SK-N-SH treated with all-trans-retinoic acid at 6 μM for 48 hours (cell line): Measurements from ENCODE around the gene GABRA1.

Experiments used
- ATAC-seq: fragments of 200-7000 bp; cut with Tn5 transposase; 3 replicates; pipeline ENCODE4 v1.9.1; 2020; ENCODE audit warnings: mild to moderate bottlenecking, moderate library complexity
- ARNTL ChIP-seq: fragments of 450-650 bp; formaldehyde crosslinking; IDR thresholded peaks from 2 replicates; pipeline ENCODE4 v1.5.0; 2020; ENCODE audit warnings: low read depth, mild to moderate bottlenecking, moderate library complexity, borderline replicate concordance
- BACH2 ChIP-seq: fragments of 250-450 bp; sonication (Bioruptor Pico); IDR thresholded peaks from 2 replicates; pipeline ENCODE4 v1.9.0; 2021; ENCODE audit warnings: mild to moderate bottlenecking, borderline replicate concordance
- CREB5 ChIP-seq: fragments of 250-450 bp; sonication (Bioruptor Pico); IDR thresholded peaks from 2 replicates; pipeline ENCODE4 v1.5.1; 2020; ENCODE audit warnings: low read depth, mild to moderate bottlenecking, moderate library complexity
- CSDC2 ChIP-seq: fragments of 250-450 bp; sonication (Bioruptor Pico); IDR thresholded peaks from 2 replicates; pipeline ENCODE4 v1.5.0; 2020; ENCODE audit warnings: mild to moderate bottlenecking, moderate library complexity
- CSRNP3 ChIP-seq: fragments of 250-450 bp; sonication (Bioruptor Pico); IDR thresholded peaks from 2 replicates; pipeline ENCODE4 v1.5.1; 2021; ENCODE audit warnings: mild to moderate bottlenecking, moderate library complexity
- ESRRG ChIP-seq: fragments of 250-450 bp; sonication (Bioruptor Pico); IDR thresholded peaks from 2 replicates; pipeline ENCODE4 v1.6.1; 2021; ENCODE audit warnings: mild to moderate bottlenecking
- GLIS3 ChIP-seq: fragments of 250-450 bp; sonication (Bioruptor Pico); IDR thresholded peaks from 2 replicates; pipeline ENCODE4 v1.5.0; 2020; ENCODE audit warnings: mild to moderate bottlenecking, moderate library complexity
- ISL1 ChIP-seq: fragments of 250-450 bp; sonication (Bioruptor Pico); IDR thresholded peaks from 2 replicates; pipeline ENCODE4 v2.1.2; 2022; ENCODE audit warnings: mild to moderate bottlenecking, moderate library complexity
- OSR1 ChIP-seq: fragments of 250-450 bp; sonication (Bioruptor Pico); IDR thresholded peaks from 2 replicates; pipeline ENCODE4 v1.8.0; 2022; ENCODE audit warnings: moderate library complexity, mild to moderate bottlenecking, inconsistent platforms
- PATZ1 ChIP-seq: fragments of 250-450 bp; sonication (Bioruptor Pico); IDR thresholded peaks from 2 replicates; pipeline ENCODE4 v1.8.0; 2020; ENCODE audit warnings: mild to moderate bottlenecking, moderate library complexity, borderline replicate concordance
- POU6F1 ChIP-seq: fragments of 250-450 bp; sonication (Bioruptor Pico); IDR thresholded peaks from 2 replicates; pipeline ENCODE4 v1.8.0; 2021; ENCODE audit warnings: low read depth, mild to moderate bottlenecking, moderate library complexity, borderline replicate concordance
- PPARA ChIP-seq: fragments of 250-450 bp; sonication (Bioruptor Pico); IDR thresholded peaks from 2 replicates; pipeline ENCODE4 v1.5.0; 2020; ENCODE audit warnings: mild to moderate bottlenecking, borderline replicate concordance
- RARB ChIP-seq: fragments of 250-450 bp; sonication (Bioruptor Pico); IDR thresholded peaks from 2 replicates; pipeline ENCODE4 v1.8.0; 2021; ENCODE audit warnings: mild to moderate bottlenecking, moderate library complexity
- SNAI2 ChIP-seq: fragments of 250-450 bp; sonication (Bioruptor Pico); IDR thresholded peaks from 2 replicates; pipeline ENCODE4 v1.5.0; 2020; ENCODE audit warnings: mild to moderate bottlenecking, moderate library complexity
- TCF4 ChIP-seq: fragments of 250-450 bp; sonication (Bioruptor Pico); IDR thresholded peaks from 2 replicates; pipeline ENCODE4 v1.8.0; 2021; ENCODE audit warnings: mild to moderate bottlenecking, moderate library complexity, borderline replicate concordance
- TOX ChIP-seq: fragments of 250-450 bp; sonication (Bioruptor Pico); IDR thresholded peaks from 2 replicates; pipeline ENCODE4 v1.8.0; 2021; ENCODE audit warnings: mild to moderate bottlenecking, moderate library complexity, borderline replicate concordance
- TSHZ2 ChIP-seq: fragments of 250-450 bp; sonication (Bioruptor Pico); IDR thresholded peaks from 2 replicates; pipeline ENCODE4 v1.5.0; 2020; ENCODE audit warnings: mild to moderate bottlenecking, moderate library complexity
- ZFP3 ChIP-seq: fragments of 250-450 bp; sonication (Bioruptor Pico); IDR thresholded peaks from 2 replicates; pipeline ENCODE4 v1.5.0; 2020; ENCODE audit warnings: mild to moderate bottlenecking, moderate library complexity
- ZFP30 ChIP-seq: fragments of 450-650 bp; formaldehyde crosslinking; IDR thresholded peaks from 2 replicates; pipeline ENCODE4 v1.5.0; 2022; ENCODE audit warnings: mild to moderate bottlenecking, moderate library complexity
- ZNF565 ChIP-seq: fragments of 450-650 bp; formaldehyde crosslinking; conservative IDR thresholded peaks from 2 replicates; pipeline ENCODE4 v1.5.0; 2020; ENCODE audit warnings: low read depth, mild to moderate bottlenecking, moderate library complexity
- ZNF70 ChIP-seq: fragments of 450-650 bp; formaldehyde crosslinking; IDR thresholded peaks from 2 replicates; pipeline ENCODE4 v1.5.0; 2020; ENCODE audit warnings: mild to moderate bottlenecking, moderate library complexity
- ZNF8 ChIP-seq: fragments of 450-650 bp; formaldehyde crosslinking; IDR thresholded peaks from 2 replicates; pipeline ENCODE4 v1.5.0; 2020; ENCODE audit warnings: mild to moderate bottlenecking, moderate library complexity

Gene GABRA1

GRCh38 chr5:161847941-161848391 is at the start of gene GABRA1:
Gene GABRA1, plus strand, starts transcription at chr5:161848120. Its CDS starts 2,691 bp downstream, at chr5:161850811.
- TF ChIP-seq ZNF565 (CRISPR knock-in tag) (no peak), SNAI2 (CRISPR knock-in tag) (no peak), ZFP3 (no peak), PPARA (CRISPR knock-in tag) (no peak), CREB5 (no peak), ZFP30 (CRISPR knock-in tag) (no peak), ISL1 (no peak), CSRNP3 (CRISPR knock-in tag) (no peak), PATZ1 (no peak), TSHZ2 (CRISPR knock-in tag) (no peak), CSDC2 (CRISPR knock-in tag) (no peak), TOX (CRISPR knock-in tag) (no peak), OSR1 (CRISPR knock-in tag) (no peak), GLIS3 (no peak), POU6F1 (CRISPR knock-in tag) (no peak), RARB (no peak)

GRCh38 chr5:161799316-161799715 is 48.6 kb upstream of the GABRA1 start:
- ATAC-seq = no peak
- TF ChIP-seq BACH2 (CRISPR knock-in tag) (no peak), ZFP3 (no peak), ISL1 (no peak), ESRRG (CRISPR knock-in tag) (no peak), OSR1 (CRISPR knock-in tag) (no peak), RARB (no peak), ARNTL (CRISPR knock-in tag) (no peak), ZNF8 (CRISPR knock-in tag) (no peak), PATZ1 (no peak), POU6F1 (CRISPR knock-in tag) (no peak), TCF4 (no peak), PPARA (CRISPR knock-in tag) (no peak), ZNF565 (CRISPR knock-in tag) (no peak), ZNF70 (CRISPR knock-in tag) (no peak), TOX (CRISPR knock-in tag) (no peak)

More at GRCh38 chr5:161847941-161848391, at the start of gene GABRA1:
- ATAC-seq = peak; percentile 76
